Loucy (cell line): Measurements from ENCODE around the gene IP6K2.

Experiments
- H2AFZ ChIP-seq: fragments of 200-600 bp; sonication (generic); 2 replicates; pipeline ENCODE4 v1.6.0; 2016; ENCODE audit warnings: antibody characterized with exemption, mild to moderate bottlenecking, low read length, moderate library complexity
- H3F3A ChIP-seq: fragments of 200-600 bp; 2 replicates; pipeline ENCODE4 v1.6.0; 2016; ENCODE audit warnings: antibody characterized with exemption, low read depth, mild to moderate bottlenecking
- H3K27me3 ChIP-seq: fragments of 200-600 bp; sonication (generic); 2 replicates; pipeline ENCODE4 v1.6.1; 2014; ENCODE audit warnings: low read length, mild to moderate bottlenecking; ENCODE audit not compliant: insufficient read depth, poor library complexity, severe bottlenecking
- H3K36me3 ChIP-seq: fragments of 200-600 bp; sonication (generic); 2 replicates; pipeline ENCODE4 v1.6.1; 2016; ENCODE audit warnings: low read length; ENCODE audit not compliant: insufficient read depth
- H3K4me1 ChIP-seq: fragments of 200-600 bp; sonication (generic); 2 replicates; pipeline ENCODE4 v1.5.1; 2014; ENCODE audit warnings: low read length, mild to moderate bottlenecking; ENCODE audit not compliant: insufficient read depth, poor library complexity, severe bottlenecking
- H3K4me2 ChIP-seq: fragments of 200-600 bp; sonication (generic); 2 replicates; pipeline ENCODE4 v1.6.0; 2014; ENCODE audit warnings: antibody characterized with exemption, low read length, low read depth, mild to moderate bottlenecking; ENCODE audit not compliant: poor library complexity, severe bottlenecking
- H3K4me3 ChIP-seq: fragments of 200-600 bp; sonication (generic); 2 replicates; pipeline ENCODE4 v1.5.1; 2014; ENCODE audit warnings: low read length, mild to moderate bottlenecking, mixed read lengths; ENCODE audit not compliant: poor library complexity, severe bottlenecking
- H3K79me2 ChIP-seq: fragments of 200-600 bp; sonication (generic); 2 replicates; pipeline ENCODE4 v1.6.1; 2014; ENCODE audit warnings: low read length; ENCODE audit not compliant: insufficient read depth
- H3K9ac ChIP-seq: fragments of 200-600 bp; sonication (generic); 2 replicates; pipeline ENCODE4 v1.6.0; 2014; ENCODE audit warnings: mild to moderate bottlenecking, low read depth, low read length, moderate library complexity; ENCODE audit not compliant: poor library complexity, severe bottlenecking
- H3K9me2 ChIP-seq: fragments of 200-600 bp; sonication (generic); replicated peaks from 2 replicates; pipeline ENCODE4 v1.6.1; 2016; ENCODE audit warnings: low read depth, low read length, mixed read lengths
- H3K9me3 ChIP-seq: fragments of 200-600 bp; sonication (generic); 2 replicates; pipeline ENCODE4 v1.6.1; 2014; ENCODE audit warnings: mild to moderate bottlenecking, antibody characterized with exemption, low read length, low read depth; ENCODE audit not compliant: insufficient read depth
- H4K20me1 ChIP-seq: fragments of 200-600 bp; sonication (generic); 2 replicates; pipeline ENCODE4 v1.6.0; 2014; ENCODE audit warnings: antibody characterized with exemption, low read length, mild to moderate bottlenecking; ENCODE audit not compliant: insufficient read depth, poor library complexity, severe bottlenecking
- CTCF ChIP-seq: fragments of 200-600 bp; sonication (generic); conservative IDR thresholded peaks from 2 replicates; pipeline ENCODE4 v1.5.1; 2014; ENCODE audit warnings: mild to moderate bottlenecking, antibody characterized with exemption, low read length
- EZH2phosphoT487 ChIP-seq: fragments of 200-600 bp; IDR thresholded peaks from 2 replicates; pipeline ENCODE4 v1.6.1; 2018; ENCODE audit warnings: antibody characterized with exemption, mild to moderate bottlenecking, moderate library complexity, borderline replicate concordance

The IP6K2 gene

GRCh38 chr3:48656841-48657281, 60.2 kb downstream of the IP6K2 start:
- Histone ChIP-seq H3F3A (no peaks in the 10 kb centered on the region), H3K9me2 (no peaks in the 10 kb centered on the region), H3K4me3 (peak overlapping the region; percentile 71), H3K4me2 (peak overlapping the region; percentile 57), H3K9me3 (no peaks in the 10 kb centered on the region), H3K9ac (peak overlapping the region; percentile 54), H2AFZ (no peak overlapping the region), H3K4me1 (no peaks in the 10 kb centered on the region), H3K36me3 (no peaks in the 10 kb centered on the region), H3K79me2 (no peaks in the 10 kb centered on the region), H4K20me1 (no peaks in the 10 kb centered on the region), H3K27me3 (no peaks in the 10 kb centered on the region)
- TF ChIP-seq EZH2phosphoT487 (no peak), CTCF (no peak)

GRCh38 chr3:48656061-48656840, 60.8 kb downstream of the IP6K2 start:
- H3K36me3 ChIP-seq, result no peaks in the 10 kb centered on the region
- peak overlapping the region; percentile 57 for H3K4me2 ChIP-seq
- no peaks in the 10 kb centered on the region for H3K79me2 ChIP-seq
- TF ChIP-seq CTCF, result peak; percentile 48
- no peak for TF ChIP-seq EZH2phosphoT487
- H3K4me3 ChIP-seq, result peak overlapping the region; percentile 71
- no peaks in the 10 kb centered on the region for H3K9me3 ChIP-seq
- peak overlapping the region; percentile 54 for H3K9ac ChIP-seq
- no peaks in the 10 kb centered on the region for H3F3A ChIP-seq
- no peaks in the 10 kb centered on the region for H3K27me3 ChIP-seq
- peak overlapping the region; percentile 75; the same call in 1 of the 2 replicates for H2AFZ ChIP-seq
- H3K4me1 ChIP-seq, result no peaks in the 10 kb centered on the region
- H3K9me2 ChIP-seq, result no peaks in the 10 kb centered on the region
- no peaks in the 10 kb centered on the region for H4K20me1 ChIP-seq

- Histone ChIP-seq H3K27me3 (no peaks in the 10 kb centered on the region), H3K4me2 (peak overlapping the region; percentile 57), H3K9me2 (no peaks in the 10 kb centered on the region), H3K4me3 (peak overlapping the region; percentile 71), H3K79me2 (no peaks in the 10 kb centered on the region), H3K9ac (peak overlapping the region; percentile 54), H2AFZ (no peak overlapping the region), H3K36me3 (no peaks in the 10 kb centered on the region), H3K9me3 (no peaks in the 10 kb centered on the region), H4K20me1 (no peaks in the 10 kb centered on the region), H3F3A (no peaks in the 10 kb centered on the region), H3K4me1 (no peaks in the 10 kb centered on the region)
- TF ChIP-seq EZH2phosphoT487, result no peak
- TF ChIP-seq CTCF, result no peak
Measured at GRCh38 chr3:48655606-48656005, 61.4 kb downstream of the IP6K2 start.
